ENCODE measurements around the gene GJB4. TPM values are rescaled to one million over a fixed set of nuclear protein-coding genes. Genes with fewer than 3 reads are reported as not detected.

GJB4 gene
- total RNA-seq, 1 experiment from 2014 or later, result 0.07 TPM

GRCh38 chr1:34779526-34779925 is 20.0 kb downstream of the GJB4 start (continued):
- no peak for TF ChIP-seq ZNF396 (CRISPR knock-in tag; IDR thresholded peaks at IDR 0.05; ENCODE audit: borderline replicate concordance)

DNA sequence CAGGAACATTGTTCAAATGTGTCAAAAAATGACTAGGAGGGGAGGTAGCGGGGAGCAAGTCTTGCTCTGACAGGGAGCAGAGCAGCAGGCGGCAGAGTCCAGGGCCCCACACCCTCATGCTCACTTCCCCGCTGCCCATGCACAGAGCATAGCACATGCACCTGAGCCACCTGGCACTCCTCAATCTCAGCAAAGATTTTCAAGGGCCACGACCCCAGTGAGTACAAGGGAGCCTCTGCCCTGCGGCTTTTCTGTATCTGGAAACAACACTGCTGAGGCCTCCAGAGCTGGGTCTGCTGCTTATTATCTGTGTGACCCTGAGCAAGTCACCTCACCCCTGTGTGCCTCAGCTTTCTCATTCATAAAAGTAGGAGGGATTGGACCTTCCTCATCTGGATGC is 20.4 kb downstream of the GJB4 start:
- Mint-ChIP-seq H3K4me3 (peak overlapping the region; percentile 61), H3K27ac (no peak overlapping the region), H3K9me3 (no peaks in the 10 kb centered on the region), H3K27me3 (ENCODE audit: low read depth) (peaks cover 57% of the 10 kb centered on the region), H3K4me1 (peaks cover 7% of the 10 kb centered on the region; the same call in 1 of the 2 replicates), H3K36me3 (no peaks in the 10 kb centered on the region)
- no peak for ATAC-seq
- no peak for TF ChIP-seq NFYB (CRISPR knock-in tag; conservative IDR thresholded peaks at IDR 0.05; ENCODE audit: low read depth)
- TF ChIP-seq MXD4 (CRISPR knock-in tag; IDR thresholded peaks at IDR 0.05; ENCODE audit: borderline replicate concordance), result no peak
- TF ChIP-seq, protein P1, sequence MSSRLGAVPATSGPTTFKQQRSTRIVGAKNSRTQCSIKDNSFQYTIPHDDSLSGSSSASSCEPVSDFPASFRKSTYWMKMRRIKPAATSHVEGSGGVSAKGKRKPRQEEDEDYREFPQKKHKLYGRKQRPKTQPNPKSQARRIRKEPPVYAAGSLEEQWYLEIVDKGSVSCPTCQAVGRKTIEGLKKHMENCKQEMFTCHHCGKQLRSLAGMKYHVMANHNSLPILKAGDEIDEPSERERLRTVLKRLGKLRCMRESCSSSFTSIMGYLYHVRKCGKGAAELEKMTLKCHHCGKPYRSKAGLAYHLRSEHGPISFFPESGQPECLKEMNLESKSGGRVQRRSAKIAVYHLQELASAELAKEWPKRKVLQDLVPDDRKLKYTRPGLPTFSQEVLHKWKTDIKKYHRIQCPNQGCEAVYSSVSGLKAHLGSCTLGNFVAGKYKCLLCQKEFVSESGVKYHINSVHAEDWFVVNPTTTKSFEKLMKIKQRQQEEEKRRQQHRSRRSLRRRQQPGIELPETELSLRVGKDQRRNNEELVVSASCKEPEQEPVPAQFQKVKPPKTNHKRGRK (CRISPR knock-in tag; IDR thresholded peaks at IDR 0.05; ENCODE audit: borderline replicate concordance), result no peak
- TF ChIP-seq NFE2L1 (CRISPR knock-in tag; IDR thresholded peaks at IDR 0.05), result no peak
- TF ChIP-seq ZNF232 (CRISPR knock-in tag; IDR thresholded peaks at IDR 0.05), result no peak
- TF ChIP-seq ZNF317 (CRISPR knock-in tag; IDR thresholded peaks at IDR 0.05; ENCODE audit: borderline replicate concordance, low read depth), result no peak
- TF ChIP-seq GRHL2 (CRISPR knock-in tag; IDR thresholded peaks at IDR 0.05; ENCODE audit: insufficient replicate concordance, severe bottlenecking), result no peak
- no peak for TF ChIP-seq ZNF219 (CRISPR knock-in tag; IDR thresholded peaks at IDR 0.05; ENCODE audit: borderline replicate concordance)
- no peak for TF ChIP-seq ATF1 (CRISPR knock-in tag; IDR thresholded peaks at IDR 0.05)
- TF ChIP-seq, protein P2, sequence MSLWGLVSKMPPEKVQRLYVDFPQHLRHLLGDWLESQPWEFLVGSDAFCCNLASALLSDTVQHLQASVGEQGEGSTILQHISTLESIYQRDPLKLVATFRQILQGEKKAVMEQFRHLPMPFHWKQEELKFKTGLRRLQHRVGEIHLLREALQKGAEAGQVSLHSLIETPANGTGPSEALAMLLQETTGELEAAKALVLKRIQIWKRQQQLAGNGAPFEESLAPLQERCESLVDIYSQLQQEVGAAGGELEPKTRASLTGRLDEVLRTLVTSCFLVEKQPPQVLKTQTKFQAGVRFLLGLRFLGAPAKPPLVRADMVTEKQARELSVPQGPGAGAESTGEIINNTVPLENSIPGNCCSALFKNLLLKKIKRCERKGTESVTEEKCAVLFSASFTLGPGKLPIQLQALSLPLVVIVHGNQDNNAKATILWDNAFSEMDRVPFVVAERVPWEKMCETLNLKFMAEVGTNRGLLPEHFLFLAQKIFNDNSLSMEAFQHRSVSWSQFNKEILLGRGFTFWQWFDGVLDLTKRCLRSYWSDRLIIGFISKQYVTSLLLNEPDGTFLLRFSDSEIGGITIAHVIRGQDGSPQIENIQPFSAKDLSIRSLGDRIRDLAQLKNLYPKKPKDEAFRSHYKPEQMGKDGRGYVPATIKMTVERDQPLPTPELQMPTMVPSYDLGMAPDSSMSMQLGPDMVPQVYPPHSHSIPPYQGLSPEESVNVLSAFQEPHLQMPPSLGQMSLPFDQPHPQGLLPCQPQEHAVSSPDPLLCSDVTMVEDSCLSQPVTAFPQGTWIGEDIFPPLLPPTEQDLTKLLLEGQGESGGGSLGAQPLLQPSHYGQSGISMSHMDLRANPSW (CRISPR knock-in tag; conservative IDR thresholded peaks at IDR 0.05; ENCODE audit: low read depth), result no peak
- TF ChIP-seq, protein P3, sequence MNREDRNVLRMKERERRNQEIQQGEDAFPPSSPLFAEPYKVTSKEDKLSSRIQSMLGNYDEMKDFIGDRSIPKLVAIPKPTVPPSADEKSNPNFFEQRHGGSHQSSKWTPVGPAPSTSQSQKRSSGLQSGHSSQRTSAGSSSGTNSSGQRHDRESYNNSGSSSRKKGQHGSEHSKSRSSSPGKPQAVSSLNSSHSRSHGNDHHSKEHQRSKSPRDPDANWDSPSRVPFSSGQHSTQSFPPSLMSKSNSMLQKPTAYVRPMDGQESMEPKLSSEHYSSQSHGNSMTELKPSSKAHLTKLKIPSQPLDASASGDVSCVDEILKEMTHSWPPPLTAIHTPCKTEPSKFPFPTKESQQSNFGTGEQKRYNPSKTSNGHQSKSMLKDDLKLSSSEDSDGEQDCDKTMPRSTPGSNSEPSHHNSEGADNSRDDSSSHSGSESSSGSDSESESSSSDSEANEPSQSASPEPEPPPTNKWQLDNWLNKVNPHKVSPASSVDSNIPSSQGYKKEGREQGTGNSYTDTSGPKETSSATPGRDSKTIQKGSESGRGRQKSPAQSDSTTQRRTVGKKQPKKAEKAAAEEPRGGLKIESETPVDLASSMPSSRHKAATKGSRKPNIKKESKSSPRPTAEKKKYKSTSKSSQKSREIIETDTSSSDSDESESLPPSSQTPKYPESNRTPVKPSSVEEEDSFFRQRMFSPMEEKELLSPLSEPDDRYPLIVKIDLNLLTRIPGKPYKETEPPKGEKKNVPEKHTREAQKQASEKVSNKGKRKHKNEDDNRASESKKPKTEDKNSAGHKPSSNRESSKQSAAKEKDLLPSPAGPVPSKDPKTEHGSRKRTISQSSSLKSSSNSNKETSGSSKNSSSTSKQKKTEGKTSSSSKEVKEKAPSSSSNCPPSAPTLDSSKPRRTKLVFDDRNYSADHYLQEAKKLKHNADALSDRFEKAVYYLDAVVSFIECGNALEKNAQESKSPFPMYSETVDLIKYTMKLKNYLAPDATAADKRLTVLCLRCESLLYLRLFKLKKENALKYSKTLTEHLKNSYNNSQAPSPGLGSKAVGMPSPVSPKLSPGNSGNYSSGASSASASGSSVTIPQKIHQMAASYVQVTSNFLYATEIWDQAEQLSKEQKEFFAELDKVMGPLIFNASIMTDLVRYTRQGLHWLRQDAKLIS (CRISPR knock-in tag; IDR thresholded peaks at IDR 0.05; ENCODE audit: borderline replicate concordance), result no peak
- no peak for TF ChIP-seq TEAD4 (CRISPR knock-in tag; IDR thresholded peaks at IDR 0.05)
- TF ChIP-seq JUN (CRISPR knock-in tag; IDR thresholded peaks at IDR 0.05), result no peak
- no peak for TF ChIP-seq ETV6 (CRISPR knock-in tag; IDR thresholded peaks at IDR 0.05)
- no peak for TF ChIP-seq CDX4 (CRISPR knock-in tag; IDR thresholded peaks at IDR 0.05; ENCODE audit: borderline replicate concordance)
- TF ChIP-seq, protein P4, sequence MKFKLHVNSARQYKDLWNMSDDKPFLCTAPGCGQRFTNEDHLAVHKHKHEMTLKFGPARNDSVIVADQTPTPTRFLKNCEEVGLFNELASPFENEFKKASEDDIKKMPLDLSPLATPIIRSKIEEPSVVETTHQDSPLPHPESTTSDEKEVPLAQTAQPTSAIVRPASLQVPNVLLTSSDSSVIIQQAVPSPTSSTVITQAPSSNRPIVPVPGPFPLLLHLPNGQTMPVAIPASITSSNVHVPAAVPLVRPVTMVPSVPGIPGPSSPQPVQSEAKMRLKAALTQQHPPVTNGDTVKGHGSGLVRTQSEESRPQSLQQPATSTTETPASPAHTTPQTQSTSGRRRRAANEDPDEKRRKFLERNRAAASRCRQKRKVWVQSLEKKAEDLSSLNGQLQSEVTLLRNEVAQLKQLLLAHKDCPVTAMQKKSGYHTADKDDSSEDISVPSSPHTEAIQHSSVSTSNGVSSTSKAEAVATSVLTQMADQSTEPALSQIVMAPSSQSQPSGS (CRISPR knock-in tag; IDR thresholded peaks at IDR 0.05; ENCODE audit: borderline replicate concordance, low read depth), result no peak
- CTCF ChIA-PET, result no interaction called here
- DNase-seq (ENCODE audit: low spot score), result no peak
- POLR2A ChIA-PET, result no interaction called here
